HG03066 (cell line): ENCODE data around the gene ORC3.
"Not testable (repeated sequence)": the region's sequence is repeated elsewhere in the genome, so short reads cannot be mapped to it uniquely, and the experiment has no call there.

ENCODE experiments used
- ATAC-seq: cut with Tn5 transposase; IDR thresholded peaks from one replicate; pipeline ENCODE4 v1.9.1; 2021; ENCODE audit warnings: low read depth; ENCODE audit not compliant: unreplicated experiment

Gene ORC3

DNA sequence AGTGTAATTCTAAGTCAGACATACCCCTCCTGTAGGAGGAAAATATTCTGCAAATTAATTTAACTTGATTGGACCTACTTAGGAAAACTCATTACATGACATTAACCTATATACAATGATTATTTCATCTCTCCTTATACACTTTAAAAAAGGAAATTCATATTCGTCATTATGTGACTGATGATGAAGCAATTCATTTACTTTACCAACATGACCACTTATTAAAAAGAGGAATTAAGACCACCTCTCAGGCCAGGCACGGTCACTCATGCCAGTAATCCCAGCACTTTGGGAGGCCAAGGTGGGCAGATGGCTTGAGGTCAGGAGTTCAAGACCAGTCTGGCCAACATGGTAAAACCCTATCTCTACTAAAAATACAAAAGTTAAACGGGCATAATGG is 100.5 kb downstream of the ORC3 start:
- ATAC-seq: no peak

DNA sequence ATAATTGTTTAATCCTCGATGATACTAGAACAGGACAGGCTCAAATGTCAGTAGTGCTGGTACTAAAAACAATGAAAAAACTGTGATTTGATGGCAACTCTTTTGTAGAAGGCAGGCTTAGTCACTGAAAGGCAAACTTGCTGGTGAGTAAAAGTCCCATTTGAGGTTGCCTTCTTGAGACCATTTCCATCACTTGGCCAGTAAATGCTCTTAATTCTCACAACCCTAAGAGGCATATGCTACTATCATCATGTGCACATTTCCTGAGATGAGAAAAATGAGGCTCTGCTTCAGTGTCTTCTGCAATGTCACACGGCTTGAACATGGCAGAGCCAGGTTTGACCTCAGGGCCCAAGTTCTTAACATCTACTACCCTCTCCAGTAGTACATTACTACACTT is 102.2 kb downstream of the ORC3 start:
- ATAC-seq: no peak

- not testable (repeated sequence) for ATAC-seq
Measured at GRCh38 chr6:87696817-87697216, 106.9 kb downstream of the ORC3 start.

- no peak for ATAC-seq
Measured at GRCh38 chr6:87697581-87698546, 107.9 kb downstream of the ORC3 start.

GRCh38 chr6:87698547-87699006 is 108.6 kb downstream of the ORC3 start:
- no peak for ATAC-seq

DNA sequence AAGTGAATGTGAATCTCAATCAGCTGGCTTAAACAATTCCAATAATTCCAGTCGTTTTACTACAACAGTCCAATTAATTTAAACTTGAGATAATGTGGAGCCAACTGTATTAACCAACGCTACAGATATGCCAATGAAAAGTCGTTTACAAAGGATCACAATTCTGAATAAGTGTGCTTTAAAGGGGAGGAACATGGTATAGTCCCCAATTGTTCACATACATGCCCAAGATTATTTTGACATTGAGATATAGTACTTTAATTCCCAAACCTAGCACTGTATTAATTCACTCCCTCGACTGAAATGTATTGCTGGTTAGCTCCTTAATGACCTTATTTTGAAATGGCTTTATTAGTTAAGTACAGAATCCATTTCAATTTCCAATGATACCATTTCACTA is 109.6 kb downstream of the ORC3 start:
- ATAC-seq: no peak

GRCh38 chr6:87700397-87701343 is 110.7 kb downstream of the ORC3 start:
- ATAC-seq: no peak

GRCh38 chr6:87701344-87701675 is 111.4 kb downstream of the ORC3 start:
- no peak for ATAC-seq

DNA sequence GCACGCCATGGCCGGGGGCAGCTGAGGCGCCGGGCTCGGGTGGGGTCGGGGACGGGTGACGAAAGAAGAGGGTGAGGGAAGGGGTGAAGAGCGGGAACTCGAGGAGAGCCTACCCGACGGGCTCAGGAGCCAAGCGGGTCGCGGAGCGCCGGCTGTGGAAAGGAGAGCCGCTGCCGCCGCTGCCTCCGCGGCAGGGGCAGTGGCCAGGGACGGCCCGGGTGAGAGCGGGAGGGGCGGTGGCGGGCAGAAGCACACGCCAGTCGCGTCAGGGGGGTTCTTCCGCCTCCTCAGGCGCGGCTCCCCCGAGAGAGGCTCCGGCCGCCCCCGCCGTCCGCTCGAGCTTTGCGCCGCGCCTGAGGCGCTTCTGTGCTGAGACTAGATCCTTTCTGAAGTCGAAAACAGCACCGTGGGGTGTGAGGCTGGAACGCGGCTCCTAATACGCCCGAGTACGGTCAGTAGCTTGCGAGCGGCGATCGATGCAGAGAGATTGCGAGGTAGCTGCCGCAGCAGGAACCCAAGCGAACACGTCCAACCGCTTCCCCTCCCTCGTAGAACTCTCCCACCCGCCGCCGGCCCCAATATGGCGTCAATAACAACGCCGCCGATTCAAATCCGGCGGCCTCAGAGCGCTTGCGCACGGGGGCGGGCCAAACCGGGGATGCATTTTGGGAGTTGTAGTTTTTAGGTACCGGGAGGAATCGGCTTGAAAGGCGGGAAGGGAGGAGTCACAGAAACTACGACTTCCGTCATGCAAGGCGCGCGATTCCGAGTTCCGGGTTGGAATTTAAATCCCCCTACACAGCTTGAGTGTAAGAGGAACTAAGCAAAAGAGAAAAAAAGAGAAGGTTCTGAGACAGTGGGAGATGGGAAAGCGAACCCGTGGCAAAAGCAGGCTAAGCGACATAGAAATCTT is 112.0 kb downstream of the ORC3 start, which contains the start of gene AKIRIN2:
Gene AKIRIN2 (minus strand): TSS at position 558 of the 913 bp plus-strand sequence. CDS start 549 bp downstream, at position 9.
- ATAC-seq: peak; percentile 64

- ATAC-seq: no peak
Measured at GRCh38 chr6:87702589-87702945, 112.6 kb downstream of the ORC3 start.

DNA sequence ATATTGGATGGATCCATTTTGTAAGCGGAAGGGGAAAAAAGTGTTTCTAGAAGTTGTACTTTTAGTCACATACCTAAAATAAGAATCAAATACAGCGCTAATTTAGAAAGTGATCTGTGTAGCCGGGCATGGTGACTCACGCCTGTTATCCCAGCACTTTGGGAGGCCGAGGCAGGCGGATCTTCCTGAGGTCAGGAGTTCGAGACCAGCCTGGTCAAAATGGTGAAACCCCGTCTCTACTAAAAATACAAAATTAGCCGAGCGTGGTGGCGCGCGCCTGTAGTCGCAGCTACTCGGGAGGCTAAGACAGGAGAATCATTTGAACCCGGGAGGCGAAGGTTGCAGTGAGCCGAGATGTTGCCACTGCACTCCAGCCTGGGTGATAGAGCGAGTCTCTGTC is 113.1 kb downstream of the ORC3 start:
- ATAC-seq: not testable (repeated sequence)

- peak; percentile 38 for ATAC-seq
Measured at GRCh38 chr6:87705070-87705691, 115.2 kb downstream of the ORC3 start.

GRCh38 chr6:87706187-87706966 is 116.4 kb downstream of the ORC3 start:
- no peak for ATAC-seq

DNA sequence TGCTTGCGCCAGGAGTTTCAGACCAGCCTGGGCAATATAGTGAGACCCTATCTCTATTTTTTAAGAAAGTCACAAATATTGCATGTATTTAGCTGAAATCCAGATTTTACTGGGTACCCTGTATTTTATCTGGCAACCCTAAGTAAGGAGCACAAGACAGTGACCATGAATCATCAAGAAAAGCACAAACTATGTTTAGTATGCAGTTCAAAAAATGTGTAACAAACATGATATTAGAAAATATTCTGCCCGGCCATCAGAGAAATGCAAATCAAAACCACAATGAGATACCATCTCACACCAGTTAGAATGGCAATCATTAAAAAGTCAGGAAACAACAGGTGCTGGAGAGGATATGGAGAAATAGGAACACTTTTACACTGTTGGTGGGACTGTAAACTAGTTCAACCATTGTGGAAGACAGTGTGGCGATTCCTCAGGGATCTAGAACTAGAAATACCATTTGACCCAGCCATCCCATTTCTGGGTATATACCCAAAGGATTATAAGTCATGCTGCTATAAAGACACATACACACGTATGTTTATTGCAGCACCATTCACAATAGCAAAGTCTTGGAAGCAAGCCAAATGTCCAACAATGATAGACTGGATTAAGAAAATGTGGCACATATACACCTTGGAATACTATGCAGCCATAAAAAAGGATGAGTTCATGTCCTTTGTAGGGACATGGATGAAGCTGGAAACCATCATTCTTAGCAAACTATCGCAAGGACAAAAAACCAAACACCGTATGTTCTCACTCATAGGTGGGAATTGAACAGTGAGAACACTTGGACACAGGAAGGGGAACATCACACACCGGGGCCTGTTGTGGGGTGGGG is 118.9 kb downstream of the ORC3 start:
- not testable (repeated sequence) for ATAC-seq

DNA sequence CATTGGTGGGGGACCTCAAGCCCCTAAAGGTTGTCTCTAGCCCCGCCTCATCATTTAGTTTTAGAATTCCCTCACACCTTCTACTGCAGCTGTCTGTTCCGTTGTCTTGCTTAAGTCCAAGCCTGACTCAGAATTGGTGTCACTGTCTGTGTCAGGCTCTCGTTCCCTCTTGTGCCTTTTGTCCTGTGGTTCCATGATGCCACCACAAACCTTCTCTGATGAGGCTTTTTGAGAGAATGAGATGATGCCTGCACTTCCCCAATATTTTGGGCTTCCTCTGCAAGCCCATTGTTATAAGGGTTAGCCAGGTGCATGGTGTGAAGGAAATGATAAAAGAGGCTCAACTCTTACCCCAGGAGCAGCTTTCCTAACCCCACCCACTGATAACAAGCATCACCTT is 120.2 kb downstream of the ORC3 start:
- ATAC-seq: no peak

DNA sequence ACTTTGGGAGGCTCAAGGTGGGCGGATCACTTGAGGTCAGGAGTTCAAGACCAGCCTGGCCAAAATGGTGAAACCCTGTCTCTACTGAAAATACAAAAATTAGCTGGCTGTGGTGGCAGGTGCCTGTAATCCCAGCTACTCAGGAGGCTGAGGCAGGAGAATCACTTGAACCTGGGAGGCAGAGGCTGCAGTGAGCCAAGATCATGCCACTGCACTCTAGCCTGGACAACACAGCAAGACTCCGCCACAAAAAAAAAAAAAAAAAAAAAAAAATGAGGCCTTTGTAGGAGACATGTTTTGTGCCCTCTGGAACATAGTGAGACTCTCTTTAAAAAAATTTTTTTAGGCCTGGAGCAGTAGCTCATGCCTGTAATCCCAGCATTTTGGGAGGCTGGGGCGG is 122.8 kb downstream of the ORC3 start:
- ATAC-seq: not testable (repeated sequence)

- no peak for ATAC-seq
Measured at GRCh38 chr6:87714093-87714842, 124.3 kb downstream of the ORC3 start.
